Measurements from ENCODE around the gene RTN4.

DNA sequence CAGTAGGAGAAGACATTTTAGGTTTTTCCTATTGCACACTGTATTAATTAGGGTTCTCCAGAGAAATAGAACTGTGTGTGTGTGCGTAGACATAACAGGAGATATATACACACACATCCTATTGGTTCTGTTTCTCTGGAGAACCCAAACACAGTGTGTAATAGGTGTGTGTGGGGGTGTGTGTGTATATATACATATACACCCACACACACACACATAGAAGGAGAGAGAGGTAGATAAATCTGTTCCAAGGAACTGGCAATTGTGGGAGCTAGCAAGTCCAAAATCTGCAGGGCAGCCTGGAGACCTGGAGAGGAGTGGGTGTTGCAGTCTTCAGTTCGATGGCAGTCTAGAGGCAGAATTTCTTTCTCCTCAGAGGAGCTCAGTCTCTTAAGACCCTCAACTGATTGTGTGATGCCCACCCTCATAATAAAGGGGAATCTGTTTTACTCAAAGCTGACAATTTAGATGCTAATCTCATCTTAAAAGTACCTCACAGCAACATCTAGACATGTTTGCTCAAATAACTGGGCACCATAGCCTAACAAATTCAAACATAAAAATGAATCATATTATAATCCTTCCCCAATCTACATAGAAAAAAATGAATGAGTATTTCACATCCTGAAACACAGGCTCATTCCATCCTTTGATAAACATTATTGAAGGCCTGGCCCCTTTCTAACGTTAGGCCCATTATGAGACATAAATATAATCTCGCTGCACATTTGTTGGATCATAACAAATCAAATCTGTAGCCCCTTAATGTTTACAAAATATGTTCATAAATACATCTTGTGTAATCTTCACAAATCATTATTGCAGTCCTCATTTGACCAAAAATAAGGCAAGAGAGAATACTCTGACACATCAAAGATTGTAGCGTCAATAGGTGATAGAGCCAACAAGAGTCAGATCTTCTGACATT, 35.1 kb upstream of the RTN4 start:
- TF ChIP-seq, protein P1, sequence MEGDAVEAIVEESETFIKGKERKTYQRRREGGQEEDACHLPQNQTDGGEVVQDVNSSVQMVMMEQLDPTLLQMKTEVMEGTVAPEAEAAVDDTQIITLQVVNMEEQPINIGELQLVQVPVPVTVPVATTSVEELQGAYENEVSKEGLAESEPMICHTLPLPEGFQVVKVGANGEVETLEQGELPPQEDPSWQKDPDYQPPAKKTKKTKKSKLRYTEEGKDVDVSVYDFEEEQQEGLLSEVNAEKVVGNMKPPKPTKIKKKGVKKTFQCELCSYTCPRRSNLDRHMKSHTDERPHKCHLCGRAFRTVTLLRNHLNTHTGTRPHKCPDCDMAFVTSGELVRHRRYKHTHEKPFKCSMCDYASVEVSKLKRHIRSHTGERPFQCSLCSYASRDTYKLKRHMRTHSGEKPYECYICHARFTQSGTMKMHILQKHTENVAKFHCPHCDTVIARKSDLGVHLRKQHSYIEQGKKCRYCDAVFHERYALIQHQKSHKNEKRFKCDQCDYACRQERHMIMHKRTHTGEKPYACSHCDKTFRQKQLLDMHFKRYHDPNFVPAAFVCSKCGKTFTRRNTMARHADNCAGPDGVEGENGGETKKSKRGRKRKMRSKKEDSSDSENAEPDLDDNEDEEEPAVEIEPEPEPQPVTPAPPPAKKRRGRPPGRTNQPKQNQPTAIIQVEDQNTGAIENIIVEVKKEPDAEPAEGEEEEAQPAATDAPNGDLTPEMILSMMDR (IDR thresholded peaks at IDR 0.05; ENCODE audit: low read depth, low read length) = no peak
- TF ChIP-seq EZH2phosphoT487 (IDR thresholded peaks at IDR 0.05; ENCODE audit: low read depth) = no peak

All from OCI-LY3 (cell line).